Measurements from ENCODE around the gene UST. TPM values are rescaled to one million over a fixed set of nuclear protein-coding genes. Genes with fewer than 3 reads are reported as not detected.

The UST gene
- total RNA-seq, 1 donor = 36.1 TPM

GRCh38 chr6:149060985-149061760 lies 314.3 kb downstream of the UST start:
- H3K4me3 ChIP-seq (ENCODE audit: low read depth, low read length) = no peak overlapping the region
- peak; percentile 39 for DNase-seq (ENCODE audit: low read depth)
- TF ChIP-seq, protein P1, sequence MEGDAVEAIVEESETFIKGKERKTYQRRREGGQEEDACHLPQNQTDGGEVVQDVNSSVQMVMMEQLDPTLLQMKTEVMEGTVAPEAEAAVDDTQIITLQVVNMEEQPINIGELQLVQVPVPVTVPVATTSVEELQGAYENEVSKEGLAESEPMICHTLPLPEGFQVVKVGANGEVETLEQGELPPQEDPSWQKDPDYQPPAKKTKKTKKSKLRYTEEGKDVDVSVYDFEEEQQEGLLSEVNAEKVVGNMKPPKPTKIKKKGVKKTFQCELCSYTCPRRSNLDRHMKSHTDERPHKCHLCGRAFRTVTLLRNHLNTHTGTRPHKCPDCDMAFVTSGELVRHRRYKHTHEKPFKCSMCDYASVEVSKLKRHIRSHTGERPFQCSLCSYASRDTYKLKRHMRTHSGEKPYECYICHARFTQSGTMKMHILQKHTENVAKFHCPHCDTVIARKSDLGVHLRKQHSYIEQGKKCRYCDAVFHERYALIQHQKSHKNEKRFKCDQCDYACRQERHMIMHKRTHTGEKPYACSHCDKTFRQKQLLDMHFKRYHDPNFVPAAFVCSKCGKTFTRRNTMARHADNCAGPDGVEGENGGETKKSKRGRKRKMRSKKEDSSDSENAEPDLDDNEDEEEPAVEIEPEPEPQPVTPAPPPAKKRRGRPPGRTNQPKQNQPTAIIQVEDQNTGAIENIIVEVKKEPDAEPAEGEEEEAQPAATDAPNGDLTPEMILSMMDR (IDR thresholded peaks at IDR 0.05; ENCODE audit: insufficient read depth, low read length) = no peak

- H3K4me3 ChIP-seq (ENCODE audit: low read depth, low read length) = no peak overlapping the region
- DNase-seq (ENCODE audit: low read depth) = no peak
- TF ChIP-seq, protein P1 (IDR thresholded peaks at IDR 0.05; ENCODE audit: insufficient read depth, low read length) = no peak
Observed at GRCh38 chr6:149061930-149062329, 315.1 kb downstream of the UST start.

- TF ChIP-seq, protein P1 (IDR thresholded peaks at IDR 0.05; ENCODE audit: insufficient read depth, low read length) = no peak
- DNase-seq (ENCODE audit: low read depth) = no peak
- H3K4me3 ChIP-seq (ENCODE audit: low read depth, low read length) = no peak overlapping the region
Observed at GRCh38 chr6:149062653-149063348, 316.0 kb downstream of the UST start.

DNA sequence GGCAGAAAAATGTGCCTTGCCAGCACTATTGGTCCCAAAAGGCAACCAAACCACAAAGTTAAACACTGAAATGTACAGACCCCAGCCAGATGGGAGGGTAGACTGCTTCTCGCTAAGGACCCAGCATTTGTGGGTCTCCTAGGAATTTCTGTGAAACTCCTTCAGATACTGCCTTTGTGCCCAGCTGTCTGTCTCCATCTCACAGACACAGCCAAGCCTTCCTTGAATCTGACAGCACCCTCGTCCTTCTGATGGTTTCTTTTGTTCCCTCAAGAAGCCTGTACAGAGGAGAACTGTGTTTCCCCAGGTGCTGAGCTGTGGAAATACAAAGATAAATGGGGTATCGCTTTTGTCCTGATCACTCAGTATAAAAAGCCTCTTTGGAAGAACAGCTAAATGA lies 316.6 kb downstream of the UST start:
- H3K4me3 ChIP-seq (ENCODE audit: low read depth, low read length) = no peak overlapping the region
- TF ChIP-seq, protein P1 (IDR thresholded peaks at IDR 0.05; ENCODE audit: insufficient read depth, low read length) = no peak

GRCh38 chr6:149064001-149064659 lies 317.3 kb downstream of the UST start:
- TF ChIP-seq, protein P1 (IDR thresholded peaks at IDR 0.05; ENCODE audit: insufficient read depth, low read length) = no peak
- DNase-seq (ENCODE audit: low read depth) = peak; percentile 34
- no peak overlapping the region for H3K4me3 ChIP-seq (ENCODE audit: low read depth, low read length)

More for the DNA sequence above, 316.6 kb downstream of the UST start:
- DNase-seq (ENCODE audit: low read depth) = no peak

GRCh38 chr6:149064660-149065015 lies 317.8 kb downstream of the UST start:
- H3K4me3 ChIP-seq (ENCODE audit: low read depth, low read length) = no peak overlapping the region
- TF ChIP-seq, protein P1 (IDR thresholded peaks at IDR 0.05; ENCODE audit: insufficient read depth, low read length) = no peak
- DNase-seq (ENCODE audit: low read depth) = peak; percentile 67

Measured in fibroblast of the aortic adventitia (primary cell).